Activated CD4-positive, alpha-beta T cell treated with anti-CD3 and anti-CD28 coated beads for 24 hours (primary cell): Measurements from ENCODE around the gene EEF1A2.

ENCODE experiments used
- DNase-seq, 2 donors: peaks; one replicate each; pipeline ENCODE4 v3.0.0-alpha.2; 2020; ENCODE audit warnings: low read depth in 2 of 2

Gene EEF1A2

GRCh38 chr20:63469713-63470101 lies 29.2 kb downstream of the EEF1A2 start:
- DNase-seq, result no peak

- DNase-seq, result no peak
Measured at GRCh38 chr20:63469019-63469712, 29.7 kb downstream of the EEF1A2 start.

GRCh38 chr20:63468421-63468820 lies 30.5 kb downstream of the EEF1A2 start:
- DNase-seq, result no peak

GRCh38 chr20:63467294-63468083 lies 31.4 kb downstream of the EEF1A2 start:
- DNase-seq, result no peak

- DNase-seq, result no peak
Measured at GRCh38 chr20:63466861-63467260, 32.0 kb downstream of the EEF1A2 start.

- no peak for DNase-seq
Measured at GRCh38 chr20:63466250-63466825, 32.5 kb downstream of the EEF1A2 start.

DNA sequence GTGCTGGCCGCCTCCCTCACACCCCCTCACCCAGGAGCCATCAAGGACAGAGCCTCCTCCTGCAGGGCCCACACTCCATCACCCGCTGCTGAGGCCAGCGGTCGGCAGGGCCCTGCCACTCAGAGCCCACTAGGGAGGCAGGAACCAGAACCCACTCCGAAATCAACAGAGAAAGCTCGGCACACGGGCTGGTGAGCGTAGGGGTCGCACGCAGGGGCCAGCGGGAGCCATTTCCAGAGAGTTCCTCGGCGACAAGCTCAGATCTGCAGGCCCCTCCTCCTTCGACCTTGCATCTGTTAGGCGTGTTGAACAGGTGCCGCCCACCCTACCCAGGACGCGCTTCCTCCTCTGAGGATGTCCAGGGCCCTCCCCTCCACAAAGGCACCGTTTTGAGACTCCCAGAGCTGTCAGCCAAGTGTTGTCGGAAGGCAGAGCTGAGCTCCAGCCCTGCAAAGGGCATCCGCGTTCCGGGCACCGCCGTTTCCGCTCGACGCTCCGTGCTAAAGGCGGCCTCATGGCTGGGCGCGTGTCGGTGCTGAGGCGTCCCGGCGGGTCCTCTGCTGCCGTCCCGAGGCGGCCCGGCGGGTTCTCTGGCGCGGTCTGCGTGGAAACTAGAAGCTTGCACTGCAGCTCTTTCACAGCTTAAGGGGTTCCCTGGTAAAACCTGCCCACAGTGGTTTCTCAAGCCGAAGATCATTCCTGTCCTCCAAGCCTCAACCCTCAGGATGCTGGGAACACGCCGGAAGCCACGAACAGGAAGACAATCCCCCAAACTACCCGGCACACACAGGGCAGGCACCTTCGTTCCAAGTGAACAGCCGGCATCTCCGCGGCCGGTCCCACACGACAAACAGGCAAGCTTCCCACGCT lies 33.3 kb downstream of the EEF1A2 start:
- no peak for DNase-seq

DNA sequence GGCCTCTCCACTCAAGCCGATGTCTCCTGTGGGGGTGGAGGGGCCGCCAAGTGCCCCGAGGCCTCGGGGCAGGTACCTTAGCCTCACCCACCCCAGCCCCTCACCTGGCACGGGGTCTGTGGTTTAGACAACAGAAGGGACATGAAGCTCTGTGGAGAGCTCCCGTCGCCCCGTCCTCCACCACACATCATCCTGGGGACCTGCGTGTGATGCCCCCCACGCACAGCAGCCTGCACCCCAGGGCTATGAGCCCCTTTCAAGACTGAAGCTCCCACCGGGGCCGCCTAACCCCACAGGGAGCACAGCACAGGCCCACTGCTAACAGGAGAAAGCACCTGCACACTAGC lies 34.6 kb downstream of the EEF1A2 start:
- no peak for DNase-seq

DNA sequence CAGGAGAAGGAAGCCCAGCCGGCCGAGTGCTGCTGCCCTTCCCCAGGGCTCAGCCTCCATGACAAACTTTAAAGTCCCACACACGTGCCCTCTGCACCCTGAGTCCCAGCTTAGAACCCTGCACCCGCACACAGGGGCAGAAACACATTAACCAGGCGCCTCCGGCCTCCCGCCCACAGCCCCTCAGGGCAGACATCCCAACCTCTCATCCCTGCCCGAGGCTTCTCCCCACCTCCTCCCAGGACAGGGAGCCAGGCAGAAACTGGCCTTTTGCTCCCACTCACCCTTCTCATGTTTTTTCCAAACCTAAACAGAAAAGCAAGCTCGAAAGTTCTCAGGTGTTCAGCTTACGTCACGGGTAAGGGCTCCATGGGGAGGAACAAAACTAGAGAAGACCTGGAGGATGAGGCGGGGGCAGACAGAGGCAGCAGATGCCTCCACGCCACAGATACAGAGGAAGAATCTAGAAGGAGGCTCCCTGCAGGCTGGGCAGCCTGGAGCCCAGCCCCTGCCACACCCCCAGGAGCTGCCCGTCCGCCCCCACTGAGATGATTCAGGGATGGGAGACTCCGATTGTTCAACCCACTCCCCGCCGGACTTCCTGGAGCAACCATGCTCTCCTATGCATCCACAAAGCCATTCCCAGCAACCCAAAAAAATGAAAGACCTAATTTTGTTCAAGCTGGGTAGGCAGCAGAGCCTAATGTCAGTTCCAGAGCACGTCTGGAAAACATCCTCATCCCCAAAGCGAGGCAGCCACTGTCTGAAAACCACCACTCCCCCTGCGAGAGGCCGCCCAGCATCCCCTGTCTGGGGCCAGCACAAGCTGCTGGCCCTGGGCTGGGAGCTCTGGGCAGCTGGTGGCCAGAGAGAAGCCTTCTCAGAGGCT lies 35.2 kb downstream of the EEF1A2 start:
- DNase-seq, result no peak

DNA sequence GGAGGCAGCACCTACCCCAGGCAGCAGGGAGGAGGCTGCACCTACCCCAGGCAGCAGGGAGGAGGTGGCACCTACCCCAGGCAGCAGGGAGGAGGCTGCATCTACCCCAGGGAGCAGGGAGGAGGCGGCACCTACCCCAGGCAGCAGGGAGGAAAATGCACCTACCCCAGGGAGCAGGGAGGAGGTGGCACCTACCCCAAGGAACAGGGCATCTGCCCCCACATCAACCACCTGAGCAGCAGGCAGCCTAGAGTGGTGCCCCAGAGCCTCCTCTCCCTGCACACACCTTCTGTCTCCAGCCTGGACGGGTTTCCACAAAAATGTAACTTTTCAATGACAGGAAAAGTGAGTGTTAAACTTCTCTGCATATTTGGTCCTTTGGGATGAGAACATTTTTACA lies 36.6 kb downstream of the EEF1A2 start:
- no peak for DNase-seq

- DNase-seq, result no peak
Measured at GRCh38 chr20:63461104-63461763, 37.6 kb downstream of the EEF1A2 start.

GRCh38 chr20:63459070-63459380 lies 39.9 kb downstream of the EEF1A2 start:
- DNase-seq, result no peak

- no peak for DNase-seq
Measured at GRCh38 chr20:63458170-63459069, 40.5 kb downstream of the EEF1A2 start.

DNA sequence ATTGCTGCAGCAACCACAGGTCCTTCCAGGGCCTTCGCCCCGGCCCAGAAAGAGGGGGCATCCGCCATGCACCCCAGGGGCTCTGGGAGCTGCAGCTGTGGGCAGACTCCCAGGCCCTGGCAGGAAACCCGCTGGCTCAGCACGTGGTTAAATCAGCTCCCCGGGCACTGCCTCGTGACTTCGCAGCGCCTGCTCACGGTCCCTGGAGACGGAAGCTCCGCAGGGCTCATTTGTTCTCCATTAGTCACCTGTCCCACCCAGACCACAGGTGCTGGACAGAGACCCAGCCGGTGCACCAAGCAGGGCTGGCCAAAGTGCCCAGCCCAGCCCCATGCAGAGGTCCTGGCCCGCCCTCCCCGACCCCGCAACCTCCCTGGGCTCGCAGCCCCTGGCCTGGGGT lies 41.1 kb downstream of the EEF1A2 start:
- DNase-seq, result no peak

DNA sequence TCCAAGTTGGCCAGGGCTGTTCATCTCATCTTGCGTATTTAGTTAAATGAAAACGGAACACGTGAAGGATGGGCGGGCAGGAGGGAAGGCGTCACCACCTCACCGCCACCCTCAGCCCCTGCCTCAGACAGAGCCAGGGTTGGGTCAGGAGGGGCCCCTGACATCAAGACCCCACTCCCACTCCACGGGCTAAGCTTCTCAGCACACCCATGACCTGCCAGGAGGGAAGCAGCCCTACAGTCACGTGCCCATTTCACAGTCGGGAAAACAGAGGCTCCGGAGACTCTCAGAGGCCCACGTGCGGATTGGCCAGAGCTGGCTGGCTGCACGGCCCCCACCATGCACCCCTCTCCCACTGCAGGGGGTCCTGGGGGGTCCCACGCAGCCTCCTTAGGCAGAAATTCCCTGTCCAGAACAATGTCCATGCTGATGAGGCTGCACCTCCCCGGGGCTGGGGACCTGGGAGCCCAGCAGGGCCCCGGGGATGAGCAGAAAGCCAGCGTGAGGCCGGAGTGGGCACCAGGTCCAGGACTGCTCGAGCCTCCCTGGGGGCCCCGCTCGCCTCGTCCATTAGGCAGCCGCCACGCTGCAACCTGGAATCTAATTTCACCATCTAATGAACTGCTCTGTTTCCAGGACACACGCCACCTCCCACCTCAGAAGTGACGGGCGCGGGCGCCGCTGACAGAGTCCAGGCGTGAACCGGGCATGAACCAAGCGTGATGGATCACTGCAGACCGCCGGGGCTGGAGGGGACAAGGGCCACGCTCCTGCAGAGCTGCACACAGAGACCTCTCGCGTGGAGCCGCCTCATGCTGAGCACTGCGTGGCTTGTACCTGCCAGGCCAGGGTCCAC lies 42.2 kb downstream of the EEF1A2 start:
- DNase-seq, result no peak

GRCh38 chr20:63455568-63455859 lies 43.4 kb downstream of the EEF1A2 start:
- no peak for DNase-seq

GRCh38 chr20:63454731-63455567 lies 43.9 kb downstream of the EEF1A2 start:
- no peak for DNase-seq
